MM.1S (cell line): ENCODE data around the gene ITGA6.

ENCODE experiments used
- CTCF ChIP-seq: fragments of 300-600 bp; sonication (generic); IDR thresholded peaks from 2 replicates; pipeline ENCODE4 v1.5.1; 2016; ENCODE audit warnings: antibody characterized with exemption, low read length, mixed read lengths
- EZH2 ChIP-seq: fragments of 300-600 bp; sonication (generic); optimal IDR thresholded peaks from 2 replicates; pipeline ENCODE3; 2017; ENCODE audit warnings: low read depth, mild to moderate bottlenecking, antibody characterized with exemption, low read length, mixed read lengths
- EZH2phosphoT487 ChIP-seq: fragments of 300-600 bp; sonication (generic); IDR thresholded peaks from 2 replicates; pipeline ENCODE4 v1.6.1; 2018; ENCODE audit warnings: antibody characterized with exemption, low read length

- no peak for TF ChIP-seq CTCF
- TF ChIP-seq EZH2phosphoT487, result no peak
- TF ChIP-seq EZH2, result no peak
Observed at GRCh38 chr2:172472446-172473033, 45.2 kb downstream of the ITGA6 start.
